ENCODE data around the gene TGFBR3L. TPM values are rescaled to one million over a fixed set of nuclear protein-coding genes. Genes with fewer than 3 reads are reported as not detected.

The TGFBR3L gene
- total RNA-seq, 3 donors from 2014 or later (not counting 1 experiment from before 2014, with no cell fraction given), result 3.5 to 4.6 (median 4.4) TPM

- Histone ChIP-seq H3K27me3 (ENCODE audit: control insufficient read depth, insufficient read depth, low read length) (no peaks in the 10 kb centered on the region), H3K4me1 (ENCODE audit: control insufficient read depth, insufficient read depth, low read length) (peaks cover 32% of the 10 kb centered on the region), H3K36me3 (ENCODE audit: control insufficient read depth, insufficient read depth, low read length) (peaks cover 9% of the 10 kb centered on the region), H3K4me3 (ENCODE audit: low read length) (peak within 1 kb of the TSS; percentile 62), H3K9me3 (ENCODE audit: control insufficient read depth, insufficient read depth, low read length) (no peaks in the 10 kb centered on the region), H3K27ac (ENCODE audit: low read length) (peak within 1 kb of the TSS; percentile 88)
- intact Hi-C loops (cut with micrococcal nuclease), result loop anchor here (1.0 to 2.0 kb wide), 3 partner anchors 17 to 40 kb away; partner anchors contain the start of genes SNAPC2 and TIMM44
- DNase-seq (peak; percentile 100), ATAC-seq (peak; percentile 71 to 87 (median 72))
- H3K36me3 Mint-ChIP-seq, result no peaks in the 10 kb centered on the region
- peaks cover 20 to 47% of the 10 kb centered on the region in 2 donors for H3K4me1 Mint-ChIP-seq
- TF ChIP-seq, protein P1, sequence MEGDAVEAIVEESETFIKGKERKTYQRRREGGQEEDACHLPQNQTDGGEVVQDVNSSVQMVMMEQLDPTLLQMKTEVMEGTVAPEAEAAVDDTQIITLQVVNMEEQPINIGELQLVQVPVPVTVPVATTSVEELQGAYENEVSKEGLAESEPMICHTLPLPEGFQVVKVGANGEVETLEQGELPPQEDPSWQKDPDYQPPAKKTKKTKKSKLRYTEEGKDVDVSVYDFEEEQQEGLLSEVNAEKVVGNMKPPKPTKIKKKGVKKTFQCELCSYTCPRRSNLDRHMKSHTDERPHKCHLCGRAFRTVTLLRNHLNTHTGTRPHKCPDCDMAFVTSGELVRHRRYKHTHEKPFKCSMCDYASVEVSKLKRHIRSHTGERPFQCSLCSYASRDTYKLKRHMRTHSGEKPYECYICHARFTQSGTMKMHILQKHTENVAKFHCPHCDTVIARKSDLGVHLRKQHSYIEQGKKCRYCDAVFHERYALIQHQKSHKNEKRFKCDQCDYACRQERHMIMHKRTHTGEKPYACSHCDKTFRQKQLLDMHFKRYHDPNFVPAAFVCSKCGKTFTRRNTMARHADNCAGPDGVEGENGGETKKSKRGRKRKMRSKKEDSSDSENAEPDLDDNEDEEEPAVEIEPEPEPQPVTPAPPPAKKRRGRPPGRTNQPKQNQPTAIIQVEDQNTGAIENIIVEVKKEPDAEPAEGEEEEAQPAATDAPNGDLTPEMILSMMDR (IDR thresholded peaks at IDR 0.05), result peak; percentile 57
- peak within 1 kb of the TSS; percentile 93 for H3K4me3 Mint-ChIP-seq
- H3K9me3 Mint-ChIP-seq, result no peaks in the 10 kb centered on the region
- peak within 1 kb of the TSS; percentile 95 to 99 for H3K27ac Mint-ChIP-seq
- H3K27me3 Mint-ChIP-seq (ENCODE audit: low read depth in 2 of 2), result peaks cover 0 to 3% of the 10 kb centered on the region in 2 donors
- under 1% methylated on average over 89 of the region's 89 CpGs for WGBS (ENCODE audit: insufficient coverage)
Measured at GRCh38 chr19:7903244-7904073, 11.2 kb upstream of the TGFBR3L start, which contains the start of gene MAP2K7. Gene MAP2K7, plus strand, starts transcription at chr19:7903877. Its CDS starts 68 bp downstream, at chr19:7903945.

DNA sequence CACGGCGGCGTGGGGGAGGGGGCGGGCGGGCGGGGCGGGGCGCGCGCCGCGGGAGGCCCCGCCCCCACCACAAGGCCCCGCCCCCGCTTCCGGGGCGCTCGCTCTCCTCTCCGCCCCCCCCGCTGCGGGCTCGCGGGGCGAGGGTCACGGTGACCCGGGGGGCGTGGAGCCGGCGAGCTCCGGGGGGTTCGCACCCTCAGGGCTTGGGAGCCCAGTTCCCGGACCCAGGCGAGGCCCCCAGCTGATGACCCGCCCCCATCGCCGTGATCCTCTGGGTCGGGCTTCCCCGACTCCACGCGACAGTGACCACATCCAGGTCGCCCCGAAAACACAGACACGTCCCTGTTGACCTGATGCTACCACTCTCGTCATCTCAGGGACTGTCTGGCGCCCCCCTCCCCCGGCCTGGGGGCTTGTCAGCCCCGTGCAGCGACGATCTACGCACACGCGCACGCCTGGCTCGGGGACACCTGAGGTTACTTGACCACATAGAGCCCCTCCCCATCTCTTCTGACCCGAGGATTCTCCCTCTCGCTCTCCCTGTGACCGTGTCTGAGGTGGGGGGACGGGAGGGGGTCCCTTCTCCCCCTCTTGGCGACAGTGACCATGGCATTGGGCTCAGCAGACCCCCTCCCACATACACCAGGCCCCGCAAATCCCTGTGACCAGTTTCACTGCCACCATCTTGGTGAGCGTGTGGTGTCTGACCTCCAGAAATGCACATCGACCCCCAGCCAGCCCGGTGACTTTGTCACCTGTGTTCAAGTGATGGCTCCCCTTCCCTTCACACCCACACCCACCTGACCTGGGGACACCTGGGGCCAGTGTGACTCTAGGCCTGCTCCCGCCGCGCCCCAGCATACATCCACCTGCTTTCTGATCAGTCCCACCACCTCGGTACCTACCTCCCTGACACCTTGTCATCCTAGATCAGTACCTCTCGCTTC, 10.3 kb upstream of the TGFBR3L start:
- peak; percentile 70 to 83 (median 77) for ATAC-seq
- H3K4me3 Mint-ChIP-seq, result peak overlapping the region; percentile 91
- H3K4me1 Mint-ChIP-seq, result peaks cover 20 to 47% of the 10 kb centered on the region in 2 donors
- Histone ChIP-seq H3K27me3 (ENCODE audit: control insufficient read depth, insufficient read depth, low read length) (no peaks in the 10 kb centered on the region), H3K36me3 (ENCODE audit: control insufficient read depth, insufficient read depth, low read length) (peaks cover 12% of the 10 kb centered on the region), H3K27ac (ENCODE audit: low read length) (peak overlapping the region; percentile 88), H3K4me1 (ENCODE audit: control insufficient read depth, insufficient read depth, low read length) (peaks cover 32% of the 10 kb centered on the region), H3K4me3 (ENCODE audit: low read length) (peak overlapping the region; percentile 57), H3K9me3 (ENCODE audit: control insufficient read depth, insufficient read depth, low read length) (no peaks in the 10 kb centered on the region)
- H3K36me3 Mint-ChIP-seq, result no peaks in the 10 kb centered on the region
- TF ChIP-seq, protein P1 (IDR thresholded peaks at IDR 0.05), result no peak
- peaks cover 0 to 3% of the 10 kb centered on the region in 2 donors for H3K27me3 Mint-ChIP-seq (ENCODE audit: low read depth in 2 of 2)
- WGBS (ENCODE audit: insufficient coverage), result 11% methylated on average over 66 of the region's 68 CpGs
- peak overlapping the region; percentile 95 to 99 for H3K27ac Mint-ChIP-seq
- no peaks in the 10 kb centered on the region for H3K9me3 Mint-ChIP-seq
- DNase-seq, result peak; percentile 90 to 91
- intact Hi-C loops (cut with micrococcal nuclease), result loop anchor here (1.0 kb wide), 1 partner anchor 16 kb away; the partner anchor contains the start of gene SNAPC2

GRCh38 chr19:7905268-7905667, 9.4 kb upstream of the TGFBR3L start:
- TF ChIP-seq, protein P1 (IDR thresholded peaks at IDR 0.05), result no peak
- 92% methylated on average over 10 of the region's 10 CpGs for WGBS (ENCODE audit: insufficient coverage)
- H3K4me3 ChIP-seq (ENCODE audit: low read length), result no peak overlapping the region
- H3K27ac ChIP-seq (ENCODE audit: low read length), result peak overlapping the region; percentile 88
- peak; percentile 15 to 21 for DNase-seq
- H3K9me3 ChIP-seq (ENCODE audit: control insufficient read depth, insufficient read depth, low read length), result no peaks in the 10 kb centered on the region
- H3K36me3 ChIP-seq (ENCODE audit: control insufficient read depth, insufficient read depth, low read length), result peaks cover 15% of the 10 kb centered on the region
- ATAC-seq, result no peak
- Mint-ChIP-seq H3K27ac (peak overlapping the region; percentile 95 to 99), H3K36me3 (no peaks in the 10 kb centered on the region), H3K27me3 (ENCODE audit: low read depth in 2 of 2) (peaks cover 0 to 3% of the 10 kb centered on the region in 2 donors), H3K4me3 (peak overlapping the region; percentile 91), H3K4me1 (peaks cover 20 to 47% of the 10 kb centered on the region in 2 donors), H3K9me3 (no peaks in the 10 kb centered on the region)
- peaks cover 32% of the 10 kb centered on the region for H3K4me1 ChIP-seq (ENCODE audit: control insufficient read depth, insufficient read depth, low read length)
- no peaks in the 10 kb centered on the region for H3K27me3 ChIP-seq (ENCODE audit: control insufficient read depth, insufficient read depth, low read length)
- intact Hi-C loops (cut with micrococcal nuclease), result no loop called here
